Measurements from ENCODE around the gene DGKB.

DGKB gene

GRCh38 chr7:14403587-14403986 is 499.0 kb downstream of the DGKB start:
- TF ChIP-seq POLR2A (IDR thresholded peaks at IDR 0.05; ENCODE audit: low read depth, low read length) (no peak), PAX5 (IDR thresholded peaks at IDR 0.05; ENCODE audit: insufficient read depth, low read length, severe bottlenecking) (no peak), SPI1 (IDR thresholded peaks at IDR 0.05; ENCODE audit: low read depth, low read length) (no peak), POLR2AphosphoS5 (IDR thresholded peaks at IDR 0.05; ENCODE audit: low read depth, low read length) (no peak), POU2F2 (IDR thresholded peaks at IDR 0.05; ENCODE audit: low read depth, low read length) (no peak), TAF1 (IDR thresholded peaks at IDR 0.05; ENCODE audit: low read depth, low read length) (no peak)
- DNase-seq (ENCODE audit: insufficient read length, low spot score) (no peak), FAIRE-seq (no peak)

- FAIRE-seq = no peak
- DNase-seq (ENCODE audit: insufficient read length, low spot score) = no peak
- TF ChIP-seq POLR2AphosphoS5 (IDR thresholded peaks at IDR 0.05; ENCODE audit: low read depth, low read length) = no peak
These were observed 502.3 kb downstream of the DGKB start for GRCh38 chr7:14400271-14400670.

- no peak for DNase-seq (ENCODE audit: insufficient read length, low spot score)
- FAIRE-seq = no peak
These were observed 504.0 kb downstream of the DGKB start for GRCh38 chr7:14398526-14398925.

GRCh38 chr7:14395860-14396259 is 506.7 kb downstream of the DGKB start:
- DNase-seq (ENCODE audit: insufficient read length, low spot score) (no peak), FAIRE-seq (no peak)
- TF ChIP-seq TAF1 (IDR thresholded peaks at IDR 0.05; ENCODE audit: low read depth, low read length) (no peak), POLR2A (IDR thresholded peaks at IDR 0.05; ENCODE audit: low read depth, low read length) (no peak), SPI1 (IDR thresholded peaks at IDR 0.05; ENCODE audit: low read depth, low read length) (no peak), PAX5 (IDR thresholded peaks at IDR 0.05; ENCODE audit: insufficient read depth, low read length, severe bottlenecking) (no peak), POU2F2 (IDR thresholded peaks at IDR 0.05; ENCODE audit: low read depth, low read length) (no peak), POLR2AphosphoS5 (IDR thresholded peaks at IDR 0.05; ENCODE audit: low read depth, low read length) (no peak)

More at GRCh38 chr7:14398526-14398925, 504.0 kb downstream of the DGKB start:
- TF ChIP-seq SPI1 (IDR thresholded peaks at IDR 0.05; ENCODE audit: low read depth, low read length) = no peak
- TF ChIP-seq POU2F2 (IDR thresholded peaks at IDR 0.05; ENCODE audit: low read depth, low read length) = no peak
- no peak for TF ChIP-seq PAX5 (IDR thresholded peaks at IDR 0.05; ENCODE audit: insufficient read depth, low read length, severe bottlenecking)
- no peak for TF ChIP-seq POLR2AphosphoS5 (IDR thresholded peaks at IDR 0.05; ENCODE audit: low read depth, low read length)
- no peak for TF ChIP-seq TAF1 (IDR thresholded peaks at IDR 0.05; ENCODE audit: low read depth, low read length)
- TF ChIP-seq POLR2A (IDR thresholded peaks at IDR 0.05; ENCODE audit: low read depth, low read length) = no peak

DNA sequence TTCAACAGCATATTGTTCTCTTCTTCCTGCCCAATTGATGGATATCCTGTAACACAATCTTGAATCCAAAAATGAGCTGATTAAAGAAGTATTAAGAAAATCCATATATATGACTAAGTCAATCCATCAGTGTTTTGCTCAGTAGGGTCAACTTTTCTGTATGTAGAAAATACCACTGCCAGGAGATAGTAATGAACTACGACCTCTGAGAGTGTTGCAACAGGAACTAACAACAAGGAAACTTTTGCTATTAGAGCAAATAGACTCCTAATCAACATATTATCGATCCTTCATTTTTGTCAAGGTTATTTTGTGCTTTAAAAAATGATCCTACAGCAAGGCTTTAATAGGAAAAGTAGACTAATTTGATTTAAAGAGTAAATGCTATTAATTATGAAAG is 507.8 kb downstream of the DGKB start:
- FAIRE-seq = no peak
- no peak for DNase-seq (ENCODE audit: insufficient read length, low spot score)
- no peak for TF ChIP-seq PAX5 (IDR thresholded peaks at IDR 0.05; ENCODE audit: insufficient read depth, low read length, severe bottlenecking)
- no peak for TF ChIP-seq POLR2AphosphoS5 (IDR thresholded peaks at IDR 0.05; ENCODE audit: low read depth, low read length)
- no peak for TF ChIP-seq POU2F2 (IDR thresholded peaks at IDR 0.05; ENCODE audit: low read depth, low read length)
- TF ChIP-seq SPI1 (IDR thresholded peaks at IDR 0.05; ENCODE audit: low read depth, low read length) = no peak
- TF ChIP-seq TAF1 (IDR thresholded peaks at IDR 0.05; ENCODE audit: low read depth, low read length) = no peak
- TF ChIP-seq POLR2A (IDR thresholded peaks at IDR 0.05; ENCODE audit: low read depth, low read length) = no peak

DNA sequence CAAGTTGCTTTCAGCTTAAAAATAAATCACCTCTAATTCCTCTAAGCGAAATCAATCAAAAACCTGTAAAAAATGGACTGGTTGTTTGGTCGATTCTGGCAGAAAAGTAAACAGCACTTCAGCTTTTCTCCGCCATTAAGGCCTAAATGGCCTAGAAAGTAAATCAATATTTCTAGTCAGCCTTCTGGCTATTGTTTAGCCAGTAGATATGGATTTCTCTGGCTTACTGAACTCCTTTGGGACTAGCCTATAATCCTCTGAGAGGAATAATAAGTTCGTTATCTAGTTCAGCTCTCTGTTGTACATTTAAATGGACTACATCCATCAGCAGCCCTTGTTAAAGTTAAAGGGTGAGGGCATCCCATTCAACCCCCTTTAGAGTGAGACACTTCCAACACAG is 513.0 kb downstream of the DGKB start:
- TF ChIP-seq SPI1 (IDR thresholded peaks at IDR 0.05; ENCODE audit: low read depth, low read length) = no peak
- no peak for TF ChIP-seq POLR2A (IDR thresholded peaks at IDR 0.05; ENCODE audit: low read depth, low read length)
- no peak for TF ChIP-seq POLR2AphosphoS5 (IDR thresholded peaks at IDR 0.05; ENCODE audit: low read depth, low read length)
- TF ChIP-seq TAF1 (IDR thresholded peaks at IDR 0.05; ENCODE audit: low read depth, low read length) = no peak
- no peak for TF ChIP-seq PAX5 (IDR thresholded peaks at IDR 0.05; ENCODE audit: insufficient read depth, low read length, severe bottlenecking)
- no peak for TF ChIP-seq POU2F2 (IDR thresholded peaks at IDR 0.05; ENCODE audit: low read depth, low read length)
- no peak for DNase-seq (ENCODE audit: insufficient read length, low spot score)
- no peak for FAIRE-seq

- TF ChIP-seq POLR2AphosphoS5 (IDR thresholded peaks at IDR 0.05; ENCODE audit: low read depth, low read length) (no peak), POLR2A (IDR thresholded peaks at IDR 0.05; ENCODE audit: low read depth, low read length) (no peak), SPI1 (IDR thresholded peaks at IDR 0.05; ENCODE audit: low read depth, low read length) (no peak), PAX5 (IDR thresholded peaks at IDR 0.05; ENCODE audit: insufficient read depth, low read length, severe bottlenecking) (no peak), TAF1 (IDR thresholded peaks at IDR 0.05; ENCODE audit: low read depth, low read length) (no peak), POU2F2 (IDR thresholded peaks at IDR 0.05; ENCODE audit: low read depth, low read length) (no peak)
- FAIRE-seq (no peak), DNase-seq (ENCODE audit: insufficient read length, low spot score) (no peak)
These were observed 513.4 kb downstream of the DGKB start for GRCh38 chr7:14389181-14389591.

- DNase-seq (ENCODE audit: insufficient read length, low spot score) (no peak), FAIRE-seq (no peak)
- TF ChIP-seq PAX5 (IDR thresholded peaks at IDR 0.05; ENCODE audit: insufficient read depth, low read length, severe bottlenecking) (no peak), POU2F2 (IDR thresholded peaks at IDR 0.05; ENCODE audit: low read depth, low read length) (no peak), POLR2A (IDR thresholded peaks at IDR 0.05; ENCODE audit: low read depth, low read length) (no peak), SPI1 (IDR thresholded peaks at IDR 0.05; ENCODE audit: low read depth, low read length) (no peak), TAF1 (IDR thresholded peaks at IDR 0.05; ENCODE audit: low read depth, low read length) (no peak), POLR2AphosphoS5 (IDR thresholded peaks at IDR 0.05; ENCODE audit: low read depth, low read length) (no peak)
These were observed 517.5 kb downstream of the DGKB start for GRCh38 chr7:14385074-14385473.

DNA sequence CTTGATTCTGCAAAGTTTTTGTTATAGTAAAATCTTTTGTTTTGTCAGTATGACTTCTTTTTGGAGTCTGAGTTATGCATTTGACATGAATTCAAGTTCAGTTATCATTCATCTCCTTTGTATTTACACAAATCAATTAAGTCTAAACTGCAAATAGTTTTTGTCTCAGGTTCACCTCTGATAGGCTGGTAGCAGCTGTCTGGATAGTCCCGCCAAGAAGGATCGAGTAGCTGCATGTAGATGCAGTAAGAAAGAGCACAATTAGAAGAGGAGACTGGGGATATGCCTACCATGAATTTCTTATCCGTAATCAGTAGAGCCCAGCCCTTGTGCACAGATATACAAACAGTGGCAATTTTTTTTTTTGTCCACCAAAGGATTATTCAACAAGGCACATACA is 520.6 kb downstream of the DGKB start:
- FAIRE-seq (no peak), DNase-seq (ENCODE audit: insufficient read length, low spot score) (no peak)

DNA sequence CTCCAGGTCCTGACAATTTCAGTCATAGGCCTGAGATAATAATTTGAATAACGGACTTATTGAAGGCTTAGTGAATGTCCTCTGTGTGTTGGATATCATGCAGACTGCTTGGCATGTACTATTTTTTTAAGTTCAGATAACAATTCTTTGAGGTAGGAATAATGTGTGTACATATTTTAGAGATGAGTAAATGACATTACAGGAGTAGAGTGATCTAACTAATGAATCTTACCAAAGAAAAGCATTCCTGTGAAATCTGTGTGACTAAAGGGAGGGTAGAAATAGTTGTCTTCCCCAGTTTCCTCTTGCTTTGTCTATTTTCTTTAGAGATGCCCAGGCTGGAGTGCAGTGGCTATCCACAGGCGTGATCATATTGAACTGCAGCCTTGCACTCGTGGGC is 521.2 kb downstream of the DGKB start:
- DNase-seq (ENCODE audit: insufficient read length, low spot score) (no peak), FAIRE-seq (no peak)
- TF ChIP-seq PAX5 (IDR thresholded peaks at IDR 0.05; ENCODE audit: insufficient read depth, low read length, severe bottlenecking) = no peak
- no peak for TF ChIP-seq POU2F2 (IDR thresholded peaks at IDR 0.05; ENCODE audit: low read depth, low read length)
- no peak for TF ChIP-seq TAF1 (IDR thresholded peaks at IDR 0.05; ENCODE audit: low read depth, low read length)
- TF ChIP-seq SPI1 (IDR thresholded peaks at IDR 0.05; ENCODE audit: low read depth, low read length) = no peak
- TF ChIP-seq POLR2A (IDR thresholded peaks at IDR 0.05; ENCODE audit: low read depth, low read length) = no peak
- TF ChIP-seq POLR2AphosphoS5 (IDR thresholded peaks at IDR 0.05; ENCODE audit: low read depth, low read length) = no peak

More for the DNA sequence above, 520.6 kb downstream of the DGKB start:
- TF ChIP-seq POLR2A (IDR thresholded peaks at IDR 0.05; ENCODE audit: low read depth, low read length) (no peak), SPI1 (IDR thresholded peaks at IDR 0.05; ENCODE audit: low read depth, low read length) (no peak), POLR2AphosphoS5 (IDR thresholded peaks at IDR 0.05; ENCODE audit: low read depth, low read length) (no peak), TAF1 (IDR thresholded peaks at IDR 0.05; ENCODE audit: low read depth, low read length) (no peak), POU2F2 (IDR thresholded peaks at IDR 0.05; ENCODE audit: low read depth, low read length) (no peak), PAX5 (IDR thresholded peaks at IDR 0.05; ENCODE audit: insufficient read depth, low read length, severe bottlenecking) (no peak)
